Cerebellar nuclear complex (tissue), 1 donor: ENCODE data around the gene UBE2QL1.

Experiments
- DNase-seq, 2 experiments: peaks; one replicate each; lab custom pipeline; 2025; lab: John Stamatoyannopoulos, UW

Gene UBE2QL1

DNA sequence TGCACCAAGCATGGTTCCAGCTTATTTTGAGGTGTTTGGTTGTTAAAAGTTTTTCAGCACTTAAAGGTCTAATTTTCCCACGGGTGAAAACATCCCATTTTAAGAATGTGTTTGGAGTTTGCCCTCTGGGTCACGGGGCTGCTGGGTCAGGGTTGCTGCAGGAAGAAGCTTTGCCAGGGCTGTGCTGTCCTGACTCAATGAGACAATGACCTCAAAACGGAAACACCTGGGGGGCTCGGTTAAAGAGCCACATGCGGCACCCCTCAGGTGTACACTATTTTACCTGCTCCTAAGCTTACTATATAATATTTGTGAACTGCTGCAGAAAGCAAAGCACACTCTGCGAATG lies 27.6 kb downstream of the UBE2QL1 start:
- DNase-seq: no peak

DNA sequence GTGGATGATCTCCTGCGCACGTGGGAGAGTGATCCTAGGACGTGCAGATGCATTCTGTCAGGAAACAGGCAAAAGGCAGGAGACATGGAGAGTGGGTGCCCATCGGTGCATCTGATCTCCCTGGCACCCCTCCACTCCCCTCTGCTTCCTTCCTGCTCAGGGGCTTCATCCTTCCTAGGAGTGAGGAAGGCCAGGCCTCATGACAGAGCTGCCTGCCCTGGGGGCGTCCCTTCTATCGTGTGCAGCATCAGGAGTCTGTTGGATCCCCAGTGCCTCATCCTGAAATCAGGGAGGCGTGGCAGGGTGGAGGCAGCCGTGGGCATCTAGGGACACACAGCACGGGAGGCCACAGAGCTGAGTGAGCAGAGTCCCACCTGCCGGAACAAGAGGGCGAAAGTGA lies 30.1 kb downstream of the UBE2QL1 start:
- DNase-seq: no peak

DNA sequence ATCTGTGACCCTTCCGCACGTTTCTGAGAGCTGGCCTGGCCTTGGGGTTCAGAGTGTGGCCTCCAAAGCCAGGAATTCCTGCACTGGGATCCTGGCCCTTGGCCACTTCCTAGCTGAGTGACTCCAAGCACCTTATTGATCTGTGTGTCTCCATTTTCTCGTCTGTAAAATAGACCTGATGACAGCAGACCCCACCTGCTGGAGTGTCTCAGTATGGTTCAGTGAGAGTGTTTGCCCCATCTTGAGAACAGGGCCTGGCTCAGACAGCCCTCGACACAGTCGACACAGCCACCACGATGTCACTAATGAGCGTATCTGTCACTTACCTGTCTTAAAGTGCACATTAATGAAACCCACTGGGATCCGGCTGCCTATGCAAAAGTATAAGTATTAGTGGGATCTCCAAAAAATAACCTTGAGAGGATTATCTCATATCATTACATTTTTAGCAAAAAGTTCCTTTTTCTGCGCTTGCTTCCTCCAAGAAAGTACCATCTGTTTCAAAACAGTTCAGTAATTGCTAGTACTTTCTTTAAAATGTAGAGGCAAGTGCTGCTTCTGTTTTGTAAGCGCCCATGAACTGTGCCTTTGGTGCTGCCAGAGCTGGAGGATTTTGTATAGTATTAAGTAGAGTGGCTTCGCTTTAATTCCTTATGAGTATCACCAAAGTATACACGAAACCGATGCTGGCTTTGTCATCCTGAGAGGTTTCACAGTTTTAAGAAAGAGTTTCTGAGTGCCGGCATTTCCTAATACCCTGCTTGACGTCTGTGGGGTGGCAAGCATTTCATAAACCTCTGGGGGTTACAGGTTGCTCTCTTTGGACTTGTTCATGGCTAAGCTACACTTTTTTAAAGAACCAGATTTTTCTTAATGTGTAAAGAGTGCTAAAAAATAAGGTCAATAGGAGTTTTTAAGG lies 31.7 kb downstream of the UBE2QL1 start:
- no peak for DNase-seq

DNA sequence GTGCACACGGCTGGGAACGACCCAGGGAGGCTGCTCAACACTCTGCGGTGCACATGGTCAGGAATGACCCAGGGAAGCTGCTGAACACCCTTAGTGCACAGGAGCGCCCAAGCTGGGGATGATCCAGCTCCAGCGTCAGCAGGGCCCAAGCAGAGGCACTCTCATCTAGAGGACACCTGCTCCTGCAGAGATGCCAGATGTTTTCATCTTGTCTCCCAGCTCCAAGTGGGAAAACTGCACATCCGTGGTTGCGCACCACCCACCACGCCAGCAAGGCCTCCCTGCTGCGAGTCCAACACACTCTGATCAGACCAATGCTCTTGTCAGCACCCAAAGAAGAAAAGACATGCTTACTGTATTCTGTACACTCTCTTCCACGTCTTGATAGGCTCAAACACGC lies 34.1 kb downstream of the UBE2QL1 start:
- DNase-seq: no peak

DNA sequence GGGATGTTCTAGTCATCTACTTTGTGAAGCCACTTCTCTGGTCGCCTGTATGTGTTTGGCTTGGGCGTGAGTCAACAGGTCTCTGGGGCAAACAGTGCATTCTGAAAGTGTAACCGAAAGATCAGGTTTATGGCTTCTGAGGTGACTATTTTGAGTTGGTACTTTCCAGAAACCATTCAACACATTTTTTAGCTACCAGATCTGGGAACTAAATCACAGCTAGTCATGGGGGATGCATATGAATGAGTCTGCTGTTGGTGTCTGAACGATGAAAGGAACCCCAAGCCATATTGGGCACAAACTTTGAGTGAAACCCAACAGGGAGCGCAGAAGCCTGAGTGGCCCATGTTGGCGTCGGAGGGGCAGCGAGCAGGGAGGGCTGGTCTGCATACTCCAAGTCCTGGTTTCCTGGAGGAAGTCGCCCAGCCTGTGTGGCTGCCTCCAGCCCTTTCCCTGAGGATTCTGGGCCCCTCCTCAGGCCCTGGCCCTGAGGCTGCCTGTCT lies 35.3 kb downstream of the UBE2QL1 start:
- no peak for DNase-seq

DNA sequence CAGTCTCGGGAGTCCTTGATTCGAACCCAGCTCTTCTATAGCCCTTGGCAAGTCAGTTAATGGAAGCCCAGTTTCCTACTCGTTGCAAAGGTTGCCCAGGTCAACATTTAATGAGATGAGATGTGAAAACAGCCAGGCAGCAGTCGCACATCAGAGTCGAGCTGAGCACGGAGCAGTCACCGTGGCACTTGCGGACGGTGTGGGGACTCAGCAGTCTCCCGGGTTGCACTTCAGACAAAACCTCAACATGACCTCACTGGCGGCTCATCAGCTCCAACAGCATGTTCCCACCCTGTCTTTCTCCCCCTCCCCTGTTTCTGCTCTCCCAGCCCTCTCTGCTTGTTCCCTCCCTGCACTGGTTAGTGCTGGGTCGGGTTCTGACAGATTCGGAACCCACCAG lies 35.8 kb downstream of the UBE2QL1 start:
- no peak for DNase-seq

DNA sequence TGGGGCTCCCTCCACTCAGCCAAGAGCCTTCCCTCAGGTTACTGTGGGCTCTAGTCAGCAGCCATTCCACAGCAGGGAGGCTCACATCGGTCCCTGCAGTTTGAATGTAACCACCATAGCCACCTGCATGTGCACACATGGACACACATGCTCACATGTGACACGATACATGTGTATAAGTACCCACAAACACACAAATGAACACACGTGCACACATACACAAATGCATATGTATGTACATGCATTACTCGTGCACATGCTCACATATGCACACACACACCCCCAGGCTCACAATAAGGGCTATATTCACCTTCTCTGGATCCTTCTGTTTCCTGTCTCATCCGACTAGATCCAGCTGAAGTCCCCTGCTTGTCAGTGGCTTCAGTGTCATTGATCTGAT lies 36.2 kb downstream of the UBE2QL1 start:
- no peak for DNase-seq

DNA sequence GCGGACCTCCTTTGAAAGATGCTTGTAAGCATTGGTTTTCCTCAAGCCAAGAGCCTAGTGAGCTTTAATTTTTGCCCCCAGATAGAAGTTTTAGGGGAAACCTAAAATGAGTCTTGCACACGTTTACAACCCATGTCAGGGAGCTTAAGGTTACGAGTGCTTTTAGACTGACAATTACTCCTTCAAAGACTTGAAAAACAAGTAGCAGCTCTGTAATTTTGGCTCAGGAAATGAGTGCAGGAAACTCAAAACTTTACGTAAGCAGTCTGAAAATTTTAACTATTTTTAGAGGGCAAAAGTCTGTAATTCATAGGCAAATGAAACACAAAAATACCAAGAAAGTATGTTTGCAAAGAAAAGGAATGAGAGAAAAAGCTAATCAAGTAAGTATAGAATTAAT lies 36.8 kb downstream of the UBE2QL1 start:
- no peak for DNase-seq

DNA sequence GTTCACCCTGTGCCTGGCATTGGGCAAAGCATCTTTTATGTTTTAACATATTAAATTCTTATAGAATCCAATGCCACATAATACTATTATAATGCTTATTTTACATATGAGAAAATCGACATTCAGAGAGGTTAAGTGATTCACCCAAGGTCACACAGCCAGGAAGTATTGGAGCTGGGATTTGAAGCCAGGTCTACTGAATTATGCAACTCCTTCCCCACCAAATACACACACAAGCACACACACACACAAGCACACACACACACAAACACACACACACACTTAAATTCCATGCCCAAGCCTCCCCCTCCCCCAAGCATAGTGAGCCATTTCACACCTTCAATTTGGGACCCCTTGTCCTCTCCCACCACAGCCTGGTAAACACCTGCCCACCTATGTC lies 37.4 kb downstream of the UBE2QL1 start:
- no peak for DNase-seq

DNA sequence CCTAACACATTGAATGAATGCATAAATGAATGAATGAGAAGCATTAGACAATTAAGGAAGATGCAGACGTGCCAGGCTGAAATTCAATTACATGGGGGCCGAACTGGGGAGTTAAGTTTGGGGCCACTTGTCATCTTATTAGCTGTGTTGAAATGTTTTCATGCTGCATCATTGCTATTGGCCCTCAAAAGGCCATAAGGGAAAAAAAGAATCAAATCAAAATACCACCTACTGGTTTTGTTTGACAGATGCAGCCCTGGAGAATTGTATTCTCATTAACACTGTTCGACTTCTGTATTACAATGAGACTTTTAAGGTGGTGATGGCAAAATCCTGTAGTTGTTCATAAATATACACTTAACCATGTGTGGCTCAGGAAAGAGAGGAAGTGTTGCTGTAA lies 38.4 kb downstream of the UBE2QL1 start:
- no peak for DNase-seq

DNA sequence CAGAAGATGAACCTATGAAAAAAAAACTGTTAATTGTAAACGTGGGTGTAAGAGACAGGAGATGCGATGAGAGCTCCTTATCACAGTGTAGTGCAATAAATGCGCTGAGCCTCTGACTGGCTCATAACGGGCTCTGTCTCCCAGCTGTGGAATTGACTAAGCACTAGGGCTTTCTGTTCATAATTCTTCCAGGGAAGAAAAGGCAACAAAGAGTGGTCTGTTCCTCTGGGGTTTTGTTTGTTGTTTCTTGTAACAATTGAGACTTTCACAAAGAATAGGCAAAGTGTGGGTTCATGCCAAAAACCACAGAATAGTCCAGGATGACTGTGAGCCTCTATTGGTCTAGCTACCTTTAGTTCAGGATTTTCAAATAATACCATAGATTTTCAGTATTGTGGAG lies 39.4 kb downstream of the UBE2QL1 start:
- DNase-seq: no peak

DNA sequence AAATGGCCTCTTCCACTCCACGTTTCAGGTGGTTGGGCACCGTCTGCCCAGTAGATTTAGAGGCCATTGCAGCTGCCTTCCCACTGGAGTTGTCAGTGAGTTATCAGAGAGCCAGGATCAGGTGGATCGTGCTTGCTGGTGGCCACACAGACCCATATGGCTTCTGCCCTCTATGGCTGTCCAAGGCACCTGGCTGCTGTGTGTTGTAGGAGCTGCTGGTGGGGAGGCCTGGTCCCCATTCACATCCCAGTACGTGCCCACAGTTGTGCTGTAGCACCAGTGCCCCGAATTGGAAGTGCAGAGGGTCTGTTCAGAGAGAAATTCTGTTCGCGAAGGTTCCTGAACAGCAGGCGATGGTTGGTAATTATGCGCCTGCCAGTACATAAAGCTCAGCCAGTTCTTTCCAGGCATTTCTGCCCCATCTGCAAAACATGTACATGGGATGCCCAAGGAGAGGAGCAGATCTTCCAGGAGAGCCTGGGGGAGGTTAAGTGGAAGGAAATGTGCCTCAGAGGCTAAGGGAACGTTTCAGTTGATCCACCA lies 41.1 kb downstream of the UBE2QL1 start:
- no peak for DNase-seq

DNA sequence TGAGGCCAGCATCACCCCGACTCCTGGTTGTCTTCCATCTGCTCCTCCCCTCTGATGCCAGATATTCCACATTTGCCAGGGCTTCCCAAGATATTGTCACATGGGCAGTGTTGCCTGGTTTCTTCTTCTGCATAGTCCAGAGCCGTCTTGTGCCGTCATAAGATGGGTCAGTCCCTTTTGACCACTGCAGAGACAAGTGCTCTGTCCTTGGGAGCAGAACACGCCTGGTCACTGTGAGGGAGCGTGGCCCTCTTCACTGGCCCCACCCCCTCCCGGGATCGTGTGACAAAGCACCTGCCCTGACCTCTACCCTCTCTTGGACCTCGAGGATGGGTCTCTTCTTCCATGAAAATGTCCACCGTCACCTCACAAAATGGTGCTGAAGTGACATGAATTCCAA lies 41.6 kb downstream of the UBE2QL1 start:
- DNase-seq: no peak

DNA sequence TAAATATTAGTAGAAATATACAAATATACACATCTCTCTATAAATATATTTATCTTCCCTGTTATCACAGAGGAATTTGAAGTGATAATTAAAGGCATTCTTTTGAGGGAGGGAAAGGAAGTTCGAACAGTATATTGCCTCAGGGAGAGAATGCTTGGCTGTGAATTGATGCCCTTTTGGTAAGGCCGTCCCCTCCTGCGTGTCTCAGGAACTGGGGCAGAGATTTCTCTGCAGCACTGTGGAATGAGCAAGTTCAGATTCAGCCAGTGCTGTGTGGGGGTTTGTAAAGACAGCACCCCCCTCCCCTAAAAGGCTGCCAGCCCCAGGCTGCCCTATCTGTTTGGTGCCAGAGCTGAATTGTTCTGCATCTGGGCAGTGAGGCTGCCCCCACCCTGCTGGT lies 42.0 kb downstream of the UBE2QL1 start:
- DNase-seq: no peak

DNA sequence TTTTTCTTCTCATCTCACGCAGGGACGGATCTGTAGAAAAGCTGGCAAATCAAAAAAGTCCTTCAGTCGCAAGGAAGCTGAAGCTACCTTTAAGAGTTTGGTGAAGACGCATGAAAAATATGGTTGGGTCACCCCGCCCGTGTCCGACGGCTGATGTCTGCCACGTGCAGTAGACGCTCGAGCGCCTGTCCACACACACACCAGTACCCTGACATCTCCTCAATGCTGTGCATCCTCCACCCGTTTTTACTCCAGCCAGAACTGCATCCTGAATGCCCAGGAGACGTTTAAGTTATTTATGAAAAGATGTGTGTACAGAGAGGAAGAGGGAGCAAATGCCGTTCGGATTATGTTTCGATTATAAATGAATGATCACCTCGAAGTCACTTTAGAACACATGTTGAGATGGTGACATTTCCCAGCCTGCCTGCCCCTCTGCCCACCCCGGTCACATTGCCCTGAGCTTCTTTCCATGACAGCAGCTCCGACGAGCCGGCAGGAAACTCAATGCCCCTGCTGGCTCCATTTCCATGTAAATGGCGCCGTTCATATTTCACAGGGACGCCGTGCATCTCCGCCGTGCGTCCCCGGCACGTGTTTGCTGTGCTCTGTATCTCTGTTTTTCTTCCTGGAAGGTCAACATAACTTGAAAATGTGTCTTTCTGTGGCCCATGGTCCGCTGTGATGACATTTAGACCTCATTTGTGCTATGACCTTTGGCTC lies 42.7 kb downstream of the UBE2QL1 start:
- no peak for DNase-seq

DNA sequence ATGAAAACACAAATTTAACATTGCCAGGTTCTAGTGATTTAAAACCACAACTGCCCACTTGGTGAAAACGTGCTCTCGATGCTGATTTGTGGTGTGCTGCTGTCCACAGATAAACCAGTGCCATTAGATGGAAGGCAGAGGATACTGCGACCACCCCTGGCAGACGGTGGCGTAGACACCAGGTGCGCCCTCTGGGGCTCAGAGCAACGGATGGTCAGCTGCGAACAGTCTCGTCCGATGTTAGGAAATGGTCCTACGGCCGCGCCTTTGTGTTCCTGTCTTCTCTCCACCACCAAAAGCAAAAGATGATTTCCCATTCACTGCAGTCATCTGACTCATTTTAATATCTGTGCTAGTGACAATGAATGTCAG lies 43.2 kb downstream of the UBE2QL1 start:
- no peak for DNase-seq

DNA sequence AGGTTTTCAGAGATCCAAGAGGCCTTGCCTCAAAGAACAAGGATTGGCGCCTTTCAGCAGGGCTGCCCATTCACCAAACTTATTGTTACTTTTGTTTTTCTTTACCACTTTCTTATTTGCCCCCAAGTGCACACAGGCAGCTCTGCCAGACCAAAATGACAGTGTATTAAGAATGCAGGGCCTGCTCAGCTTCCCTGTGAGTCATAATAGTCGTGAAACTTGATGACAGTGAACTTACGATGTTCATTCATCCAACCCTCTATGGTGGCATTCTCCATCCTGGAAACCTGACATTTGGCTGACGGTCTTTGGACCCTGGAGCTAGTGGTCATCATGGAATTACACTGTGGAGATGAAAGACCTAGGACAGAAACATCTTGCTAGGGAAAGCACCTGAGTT lies 44.3 kb downstream of the UBE2QL1 start:
- DNase-seq: no peak

DNA sequence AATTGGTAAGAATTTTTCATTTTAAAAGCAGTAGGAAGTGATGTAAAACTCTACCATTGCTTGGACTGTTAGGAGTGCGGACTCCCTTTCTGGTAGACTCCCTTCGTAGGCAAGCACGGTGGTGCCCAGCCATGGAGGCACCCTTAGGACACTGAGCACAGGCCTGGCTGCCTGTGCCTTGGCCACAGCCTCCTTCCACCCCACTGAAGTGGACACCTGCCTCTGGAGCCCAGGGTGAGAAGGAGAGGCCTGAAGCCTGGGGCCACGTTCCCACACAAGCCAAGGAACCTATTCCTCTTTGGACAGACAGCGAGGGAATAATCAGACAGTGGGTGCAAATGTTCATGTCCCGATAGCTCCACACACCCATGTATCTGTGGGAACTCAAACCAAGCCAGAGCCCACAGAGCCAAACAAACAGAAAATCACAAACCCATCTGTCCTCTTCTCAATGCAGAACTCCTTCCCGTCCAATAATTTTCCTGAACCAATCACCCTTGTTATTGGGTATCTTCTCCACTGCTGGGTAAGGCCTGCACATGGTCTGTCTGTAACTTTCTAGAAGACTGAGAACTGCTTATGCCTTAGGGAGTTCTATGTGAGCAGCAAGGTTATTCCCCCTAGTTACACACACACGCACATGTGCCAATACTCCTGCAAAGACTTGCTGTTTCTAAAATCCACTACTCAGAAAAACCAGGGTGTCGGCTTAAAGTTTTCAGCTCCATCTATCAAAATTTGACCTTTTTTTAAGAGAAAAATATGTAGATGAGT lies 45.2 kb downstream of the UBE2QL1 start:
- no peak for DNase-seq

DNA sequence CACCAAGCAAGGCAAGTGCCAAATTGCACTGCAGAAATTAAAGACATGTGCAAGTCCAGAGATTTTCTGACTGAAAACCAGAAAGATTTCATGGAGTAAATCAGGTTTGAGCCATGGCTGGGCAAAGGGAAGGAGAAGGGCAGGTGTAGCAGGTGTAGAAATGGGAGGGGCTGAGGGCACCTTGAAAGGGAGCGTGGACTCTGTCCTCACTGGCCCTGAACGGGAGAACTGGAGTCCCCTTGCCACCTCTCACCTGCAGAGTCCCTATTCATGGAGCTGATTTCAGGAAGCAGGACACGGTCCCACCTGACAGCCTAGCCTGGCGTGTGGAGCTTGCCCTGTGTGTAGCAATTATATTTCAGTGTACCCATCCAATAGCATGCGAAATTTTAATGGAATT lies 46.3 kb downstream of the UBE2QL1 start:
- DNase-seq: no peak

DNA sequence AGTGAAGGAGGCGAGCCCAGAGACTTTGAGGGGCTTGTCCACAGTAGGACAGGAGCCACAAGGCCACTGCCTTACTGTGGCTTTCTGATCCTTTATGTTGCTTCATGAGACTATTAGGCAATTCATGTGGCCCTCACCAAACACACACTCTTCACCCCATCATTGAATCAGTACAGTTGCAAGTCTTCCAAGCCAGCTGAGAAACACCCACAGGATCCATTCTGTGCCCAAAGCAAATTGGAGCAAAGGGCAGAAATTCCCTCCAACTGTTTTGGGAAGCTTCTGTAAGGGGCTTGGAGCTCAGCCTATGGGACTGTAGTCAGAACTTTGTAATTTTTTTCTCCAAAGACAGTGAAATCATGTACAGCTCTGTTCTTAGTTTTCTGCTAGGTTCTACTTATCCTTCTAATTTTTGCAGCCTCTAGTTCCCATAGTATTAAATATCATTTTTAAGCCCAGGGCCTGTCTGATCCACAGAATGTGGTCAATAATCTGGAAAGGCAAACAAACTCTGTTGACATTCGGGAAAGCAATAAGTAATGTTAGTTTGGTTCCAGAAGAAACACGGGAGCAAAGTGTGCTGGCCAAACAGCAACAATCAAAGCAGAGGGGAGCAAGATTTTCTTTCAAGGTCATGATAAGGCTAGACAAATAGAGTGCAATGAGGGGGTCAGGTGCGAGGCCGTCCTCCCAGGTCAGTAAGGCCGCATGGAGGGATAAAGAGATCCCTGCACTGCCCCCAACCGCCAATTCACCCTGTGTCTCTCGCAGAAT lies 47.0 kb downstream of the UBE2QL1 start:
- DNase-seq: no peak

DNA sequence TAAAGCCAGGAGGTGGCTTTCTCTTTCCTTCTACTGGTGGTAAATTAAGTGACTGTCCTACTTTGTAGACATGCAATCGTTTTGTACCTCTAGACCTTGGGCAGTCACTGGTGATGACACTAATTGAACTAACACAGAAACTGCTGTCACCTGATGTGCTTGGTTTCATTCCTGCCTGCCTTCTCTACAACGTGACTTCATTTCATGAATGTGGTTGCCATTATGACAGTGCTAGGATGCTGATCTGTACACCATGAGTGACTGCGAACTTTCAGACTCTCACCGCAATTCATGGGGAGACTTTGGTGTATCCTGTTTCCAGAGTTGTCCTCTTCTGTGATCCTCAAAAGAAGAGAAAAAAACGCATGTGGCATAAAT lies 47.5 kb downstream of the UBE2QL1 start:
- no peak for DNase-seq

DNA sequence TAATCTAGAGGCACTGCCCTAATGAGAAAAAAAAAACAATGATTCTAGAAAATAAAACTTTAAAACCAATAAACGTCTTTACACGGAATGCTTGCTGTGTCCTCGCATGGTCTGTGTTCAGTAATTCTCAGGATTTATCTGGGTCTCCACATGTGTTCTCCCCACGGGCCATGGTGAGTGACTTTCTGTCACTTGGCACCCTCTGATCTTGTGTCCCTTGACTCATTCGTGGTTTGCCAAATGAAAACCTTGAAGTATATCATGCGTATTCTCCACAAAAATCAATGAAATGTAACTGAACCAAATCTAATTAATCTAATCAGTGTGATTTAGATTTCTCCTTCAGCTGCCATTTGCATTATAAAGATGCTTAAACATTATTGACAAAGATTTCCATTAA lies 48.0 kb downstream of the UBE2QL1 start:
- no peak for DNase-seq
